Measurements from ENCODE around the gene FOXRED2.

GRCh38 chr22:36466258-36466657 is 40.6 kb downstream of the FOXRED2 start:
- TF ChIP-seq CTCF (IDR thresholded peaks at IDR 0.05) (no peak), POLR2AphosphoS5 (IDR thresholded peaks at IDR 0.05) (no peak), EP300 (IDR thresholded peaks at IDR 0.05) (no peak)
